ENCODE measurements around the gene OR2V1. TPM values are rescaled to one million over a fixed set of nuclear protein-coding genes. Genes with fewer than 3 reads are reported as not detected.

The OR2V1 gene
- total and polyA plus RNA-seq, 2 donors (not counting 1 experiment from before 2014, with no cell fraction given) = not detected

DNA sequence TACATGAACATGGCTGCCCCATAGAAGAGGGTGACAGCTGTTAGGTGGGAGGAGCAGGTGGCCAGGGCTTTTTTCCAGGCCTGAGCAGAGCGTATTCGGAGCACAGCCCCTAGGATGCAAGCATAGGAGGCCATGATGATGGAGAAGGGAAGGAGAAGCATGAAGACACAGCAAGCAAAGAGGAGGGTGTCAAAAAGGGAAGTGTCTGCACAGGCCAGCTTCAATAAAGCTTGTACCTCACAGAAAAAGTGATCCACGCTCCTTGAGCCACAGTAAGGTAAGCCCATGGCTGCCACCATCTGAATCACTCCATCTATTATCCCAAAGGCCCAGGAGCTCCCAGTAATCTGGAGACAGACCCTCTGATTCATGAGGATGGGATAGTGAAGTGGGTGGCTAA is 6.4 kb downstream of the OR2V1 start:
- Histone ChIP-seq H3K27ac (ENCODE audit: low read length in 2 of 2) (no peak overlapping the region), H3K36me3 (replicated peaks in 1 of 2; ENCODE audit: control extremely low read depth in 1 of 2, control insufficient read depth in 1 of 2, extremely low read depth in 1 of 2, insufficient read depth in 2 of 2, low read length in 1 of 2) (no peaks in the 10 kb centered on the region), H3K9me3 (ENCODE audit: control extremely low read depth in 1 of 3, control insufficient read depth in 2 of 3, insufficient read depth in 1 of 3, low read length in 2 of 3) (peaks cover 0 to 9% (median 0%) of the 10 kb centered on the region in 3 donors), H4K20me1 (ENCODE audit: control insufficient read depth, insufficient read depth, low read length, poor library complexity, severe bottlenecking) (no peaks in the 10 kb centered on the region), H3K4me3 (ENCODE audit: control extremely low read depth in 1 of 5, extremely low read depth in 1 of 5, insufficient read depth in 1 of 5, low read depth in 2 of 5, low read length in 4 of 5) (no peak overlapping the region), H3K27me3 (replicated peaks in 1 of 4; ENCODE audit: control extremely low read depth in 1 of 4, control insufficient read depth in 3 of 4, insufficient read depth in 4 of 4, low read length in 3 of 4) (peaks cover 0 to 35% (median 10%) of the 10 kb centered on the region in 4 experiments), H3K9ac (ENCODE audit: low read length) (no peak overlapping the region), H3K79me2 (ENCODE audit: control insufficient read depth, insufficient read depth, low read length) (no peaks in the 10 kb centered on the region), H2AFZ (ENCODE audit: insufficient read depth, low read depth, low read length, poor library complexity, severe bottlenecking) (no peak overlapping the region), H3K4me1 (ENCODE audit: control insufficient read depth in 2 of 2, insufficient read depth in 2 of 2, low read length in 2 of 2) (no peaks in the 10 kb centered on the region), H3K4me2 (replicated peaks; ENCODE audit: low read depth, low read length, poor library complexity, severe bottlenecking) (no peak overlapping the region)
- no peak overlapping the region for H3K27ac Mint-ChIP-seq
- TF ChIP-seq, protein P1, sequence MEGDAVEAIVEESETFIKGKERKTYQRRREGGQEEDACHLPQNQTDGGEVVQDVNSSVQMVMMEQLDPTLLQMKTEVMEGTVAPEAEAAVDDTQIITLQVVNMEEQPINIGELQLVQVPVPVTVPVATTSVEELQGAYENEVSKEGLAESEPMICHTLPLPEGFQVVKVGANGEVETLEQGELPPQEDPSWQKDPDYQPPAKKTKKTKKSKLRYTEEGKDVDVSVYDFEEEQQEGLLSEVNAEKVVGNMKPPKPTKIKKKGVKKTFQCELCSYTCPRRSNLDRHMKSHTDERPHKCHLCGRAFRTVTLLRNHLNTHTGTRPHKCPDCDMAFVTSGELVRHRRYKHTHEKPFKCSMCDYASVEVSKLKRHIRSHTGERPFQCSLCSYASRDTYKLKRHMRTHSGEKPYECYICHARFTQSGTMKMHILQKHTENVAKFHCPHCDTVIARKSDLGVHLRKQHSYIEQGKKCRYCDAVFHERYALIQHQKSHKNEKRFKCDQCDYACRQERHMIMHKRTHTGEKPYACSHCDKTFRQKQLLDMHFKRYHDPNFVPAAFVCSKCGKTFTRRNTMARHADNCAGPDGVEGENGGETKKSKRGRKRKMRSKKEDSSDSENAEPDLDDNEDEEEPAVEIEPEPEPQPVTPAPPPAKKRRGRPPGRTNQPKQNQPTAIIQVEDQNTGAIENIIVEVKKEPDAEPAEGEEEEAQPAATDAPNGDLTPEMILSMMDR (IDR thresholded peaks at IDR 0.05) = no peak
- no peak for TF ChIP-seq EZH2 (IDR thresholded peaks at IDR 0.05; ENCODE audit: borderline replicate concordance, insufficient read depth, low read depth, low read length, poor library complexity, severe bottlenecking)
- peaks cover 65% of the 10 kb centered on the region for H3K27me3 Mint-ChIP-seq
- intact Hi-C loops (cut with micrococcal nuclease) = no loop called here
- 76% methylated on average over 2 of the region's 3 CpGs for WGBS (ENCODE audit: insufficient coverage)
- DNase-seq (no peak), ATAC-seq (ENCODE audit: low read depth) (no peak)
- ChIA-PET CTCF (no interaction called here), POLR2A (no interaction called here)
- H3K4me3 Mint-ChIP-seq = no peak overlapping the region
- H3K4me1 Mint-ChIP-seq = peaks cover 2% of the 10 kb centered on the region
- H3K9me3 Mint-ChIP-seq (ENCODE audit: insufficient read depth) = no peaks in the 10 kb centered on the region

DNA sequence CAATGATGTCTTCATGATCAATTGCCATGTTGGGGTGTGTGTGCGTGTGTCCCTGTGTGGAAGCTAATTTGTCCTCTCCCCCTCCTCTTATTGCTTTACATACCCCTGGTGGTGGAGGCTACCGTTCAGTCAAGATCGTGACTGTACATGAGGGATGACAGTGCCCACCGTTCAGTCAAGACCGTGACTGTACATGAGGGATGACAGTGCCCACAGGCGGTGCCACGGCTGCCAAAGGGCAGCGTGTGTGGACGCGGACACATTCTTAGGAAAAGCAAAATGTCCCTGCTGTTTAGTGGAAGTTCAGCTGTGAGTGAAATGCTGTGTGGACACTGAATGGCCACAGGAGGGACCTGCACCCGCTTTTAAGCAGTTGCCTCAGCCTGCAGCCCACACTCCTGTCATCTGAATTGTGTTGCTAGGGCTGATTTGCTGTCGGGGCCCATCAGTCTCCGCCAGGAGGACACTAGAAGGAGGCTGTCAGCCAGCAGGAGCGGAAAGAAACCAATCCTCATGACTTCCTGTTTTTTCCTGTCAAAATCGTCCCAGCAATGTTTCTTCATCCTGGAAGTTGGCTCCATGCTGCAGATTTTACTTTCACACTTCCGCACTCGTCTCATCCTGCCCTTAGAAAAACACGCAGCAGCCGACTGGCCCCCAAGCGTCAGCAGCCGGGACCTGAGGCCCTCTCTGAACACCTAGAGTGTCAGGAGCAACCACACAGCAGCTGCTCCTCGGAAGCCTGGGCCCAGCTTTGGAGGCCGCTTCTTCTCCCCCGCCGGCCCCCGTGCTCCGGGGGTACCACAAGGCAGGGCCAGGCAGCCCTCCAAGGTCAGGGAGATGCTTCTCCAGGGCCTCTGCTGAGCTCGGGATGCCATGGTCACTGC is 9.1 kb downstream of the OR2V1 start:
- Histone ChIP-seq H2AFZ (ENCODE audit: insufficient read depth, low read depth, low read length, poor library complexity, severe bottlenecking) (no peak overlapping the region), H3K4me2 (replicated peaks; ENCODE audit: low read depth, low read length, poor library complexity, severe bottlenecking) (no peak overlapping the region), H3K9ac (ENCODE audit: low read length) (no peak overlapping the region), H3K4me1 (ENCODE audit: control insufficient read depth in 2 of 2, insufficient read depth in 2 of 2, low read length in 2 of 2) (no peaks in the 10 kb centered on the region), H4K20me1 (ENCODE audit: control insufficient read depth, insufficient read depth, low read length, poor library complexity, severe bottlenecking) (no peaks in the 10 kb centered on the region), H3K79me2 (ENCODE audit: control insufficient read depth, insufficient read depth, low read length) (no peaks in the 10 kb centered on the region), H3K4me3 (ENCODE audit: control extremely low read depth in 1 of 5, extremely low read depth in 1 of 5, insufficient read depth in 1 of 5, low read depth in 2 of 5, low read length in 4 of 5) (no peak overlapping the region), H3K27ac (ENCODE audit: low read length in 2 of 2) (no peak overlapping the region), H3K36me3 (replicated peaks in 1 of 2; ENCODE audit: control extremely low read depth in 1 of 2, control insufficient read depth in 1 of 2, extremely low read depth in 1 of 2, insufficient read depth in 2 of 2, low read length in 1 of 2) (no peaks in the 10 kb centered on the region), H3K9me3 (ENCODE audit: control extremely low read depth in 1 of 3, control insufficient read depth in 2 of 3, insufficient read depth in 1 of 3, low read length in 2 of 3) (peaks cover 0 to 3% (median 0%) of the 10 kb centered on the region in 3 donors), H3K27me3 (replicated peaks in 1 of 4; ENCODE audit: control extremely low read depth in 1 of 4, control insufficient read depth in 3 of 4, insufficient read depth in 4 of 4, low read length in 3 of 4) (peaks cover 0 to 29% (median 10%) of the 10 kb centered on the region in 4 experiments)
- POLR2A ChIA-PET = no interaction called here
- Mint-ChIP-seq H3K27ac (no peak overlapping the region), H3K9me3 (ENCODE audit: insufficient read depth) (no peaks in the 10 kb centered on the region), H3K27me3 (peaks cover 70% of the 10 kb centered on the region), H3K4me1 (no peaks in the 10 kb centered on the region), H3K4me3 (no peak overlapping the region)
- ATAC-seq (ENCODE audit: low read depth) (no peak), DNase-seq (no peak)
- intact Hi-C loops (cut with micrococcal nuclease) = no loop called here
- TF ChIP-seq, protein P1 (IDR thresholded peaks at IDR 0.05) = no peak
- no peak for TF ChIP-seq EZH2 (IDR thresholded peaks at IDR 0.05; ENCODE audit: borderline replicate concordance, insufficient read depth, low read depth, low read length, poor library complexity, severe bottlenecking)
- 58% methylated on average over 28 of the region's 28 CpGs for WGBS (ENCODE audit: insufficient coverage)
- CTCF ChIA-PET = no interaction called here

Data from B cell (primary cell).